ENCODE results near the gene NOP53.

The NOP53 gene

GRCh38 chr19:47700934-47701716 lies 44.2 kb upstream of the NOP53 start:
- TF ChIP-seq CTCF (IDR thresholded peaks at IDR 0.05; ENCODE audit: insufficient read depth, low read length, missing control alignments) = no peak
- no peak for DNase-seq (ENCODE audit: low read depth, low spot score)
- ChIA-PET CTCF (interaction anchor here (1.3 to 23.7 kb wide), 5 partner anchors 7 to 266 kb away, joined by 3 to 867 read pairs (median 26); partner anchors contain the start of genes EHD2 and NAPA), POLR2A (interaction anchor here (0.9 kb wide), 1 partner anchor 21 kb away, joined by 3 read pairs; no protein-coding TSS in a partner anchor)
- H3K4me3 ChIP-seq (ENCODE audit: low read depth, low read length) = no peak overlapping the region

GRCh38 chr19:47701717-47702552 lies 43.4 kb upstream of the NOP53 start:
- POLR2A ChIA-PET = interaction anchor here (0.9 kb wide), 1 partner anchor 20 kb away, joined by 3 read pairs; no protein-coding TSS in a partner anchor
- no peak for DNase-seq (ENCODE audit: low read depth, low spot score)
- no peak overlapping the region for H3K4me3 ChIP-seq (ENCODE audit: low read depth, low read length)
- no peak for TF ChIP-seq CTCF (IDR thresholded peaks at IDR 0.05; ENCODE audit: insufficient read depth, low read length, missing control alignments)
- CTCF ChIA-PET = interaction anchor here (1.3 to 23.7 kb wide), 5 partner anchors 11 to 267 kb away, joined by 3 to 867 read pairs (median 20); partner anchors contain the start of genes EHD2 and NAPA

GRCh38 chr19:47702671-47703070 lies 42.7 kb upstream of the NOP53 start:
- ChIA-PET CTCF (interaction anchor here (0.5 to 23.7 kb wide), 5 partner anchors 11 to 267 kb away, joined by 3 to 867 read pairs (median 20); partner anchors contain the start of genes EHD2 and KPTN), POLR2A (no interaction called here)
- TF ChIP-seq CTCF (IDR thresholded peaks at IDR 0.05; ENCODE audit: insufficient read depth, low read length, missing control alignments) = no peak
- no peak overlapping the region for H3K4me3 ChIP-seq (ENCODE audit: low read depth, low read length)
- DNase-seq (ENCODE audit: low read depth, low spot score) = no peak

GRCh38 chr19:47703301-47703700 lies 42.0 kb upstream of the NOP53 start:
- DNase-seq (ENCODE audit: low read depth, low spot score) = no peak
- TF ChIP-seq CTCF (IDR thresholded peaks at IDR 0.05; ENCODE audit: insufficient read depth, low read length, missing control alignments) = no peak
- ChIA-PET POLR2A (no interaction called here), CTCF (interaction anchor here (0.5 to 23.7 kb wide), 7 partner anchors 10 to 268 kb away, joined by 3 to 867 read pairs (median 9); partner anchors contain the start of genes EHD2 and KPTN)
- H3K4me3 ChIP-seq (ENCODE audit: low read depth, low read length) = no peak overlapping the region

- ChIA-PET CTCF (interaction anchor here (1.0 to 23.7 kb wide), 10 partner anchors 8 to 278 kb away, joined by 3 to 867 read pairs (median 8); partner anchors contain the start of genes EHD2 and KPTN), POLR2A (no interaction called here)
- no peak for TF ChIP-seq CTCF (IDR thresholded peaks at IDR 0.05; ENCODE audit: insufficient read depth, low read length, missing control alignments)
- DNase-seq (ENCODE audit: low read depth, low spot score) = no peak
- H3K4me3 ChIP-seq (ENCODE audit: low read depth, low read length) = no peak overlapping the region
These were observed 41.3 kb upstream of the NOP53 start for GRCh38 chr19:47704024-47704423.

Data from AG04449 (cell line).